Measurements from ENCODE around the gene EPG5. TPM values are rescaled to one million over a fixed set of nuclear protein-coding genes. Genes with fewer than 3 reads are reported as not detected.
A peak's percentile ranks its signal among the peaks of the same experiment; 100 is the strongest.

The EPG5 gene
- total and polyA plus RNA-seq, 10 of the 15 experiments (the other 5 are each of a cell fraction or from before 2014, with no cell fraction given) = 1.9 to 27.7 (median 9.0) TPM

DNA sequence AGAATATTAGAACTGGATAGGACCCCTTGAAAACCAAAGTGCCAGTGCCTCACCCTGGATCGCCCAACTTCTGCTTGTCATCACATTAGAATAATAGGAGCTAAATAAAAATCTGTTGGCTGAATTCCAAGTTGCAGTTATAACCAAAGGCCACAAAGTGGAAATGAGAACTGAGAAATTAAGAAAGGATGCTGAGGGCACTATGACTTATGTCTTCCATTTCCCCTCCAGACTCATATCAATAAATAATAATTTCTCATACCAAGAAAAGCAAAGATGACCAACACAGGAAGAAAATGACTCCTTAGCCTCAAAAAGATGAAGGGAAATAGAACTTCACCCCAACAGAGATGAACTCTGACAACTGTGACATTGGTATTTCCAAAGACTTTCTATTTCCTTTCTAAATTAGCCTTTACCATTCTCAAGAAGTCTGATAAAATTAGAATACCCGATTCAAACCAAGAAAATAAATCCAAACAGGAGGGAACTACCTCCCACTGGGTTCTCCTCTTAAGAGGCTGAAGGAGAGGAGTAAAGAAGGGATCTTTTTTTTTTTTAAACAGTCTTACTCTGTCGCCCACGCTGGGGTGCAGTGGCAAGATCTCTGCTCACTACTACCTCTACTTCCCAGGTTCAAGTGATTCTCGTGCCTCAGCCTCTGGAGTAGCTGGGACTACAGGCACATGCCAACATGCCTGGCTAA lies 46.5 kb upstream of the EPG5 start:
- 25% methylated on average over 5 of the region's 5 CpGs for WGBS (ENCODE audit: insufficient coverage, insufficient replicate concordance, low lambda C conversion rate, missing lambda C conversion rate)
- Histone ChIP-seq H3K27ac (ENCODE audit: control insufficient read depth, insufficient read depth) (no peak overlapping the region), H3K79me2 (ENCODE audit: control insufficient read depth, insufficient read depth, low read length) (no peaks in the 10 kb centered on the region), H4K20me1 (ENCODE audit: control insufficient read depth, insufficient read depth) (no peaks in the 10 kb centered on the region), H2AFZ (ENCODE audit: control insufficient read depth, low read depth, low read length) (no peak overlapping the region), H3K4me1 (ENCODE audit: control insufficient read depth, insufficient read depth, low read length) (peaks cover 13% of the 10 kb centered on the region), H3K9ac (ENCODE audit: control insufficient read depth, insufficient read depth, low read length) (no peak overlapping the region), H3K27me3 (replicated peaks in 1 of 2; ENCODE audit: control insufficient read depth in 2 of 2, insufficient read depth in 2 of 2, low read length in 1 of 2) (no peaks in the 10 kb centered on the region; a peak in 1 of 4 replicates), H3K36me3 (ENCODE audit: control insufficient read depth in 2 of 2, insufficient read depth in 2 of 2, low read length in 1 of 2) (no peaks in the 10 kb centered on the region), H3K9me3 (replicated peaks; ENCODE audit: control insufficient read depth, insufficient read depth, low read length) (no peaks in the 10 kb centered on the region), H3K4me2 (ENCODE audit: control insufficient read depth, insufficient read depth) (0 out of 2 replicates have a peak overlapping the region, but pooled peaks have one; percentile 13), H3K4me3 (no peak overlapping the region)
- ChIA-PET POLR2A (no interaction called here), CTCF (interaction anchor here (0.6 to 1.2 kb wide), 3 partner anchors 60 to 224 kb away, joined by 3 read pairs; no protein-coding TSS in a partner anchor), RAD21 (ENCODE audit: unreplicated experiment) (no interaction called here), SMC1A (ENCODE audit: uncharacterized antibody, unreplicated experiment) (interaction anchor here (0.7 kb wide), 1 partner anchor 59 kb away, joined by 3 read pairs; no protein-coding TSS in a partner anchor)
- intact Hi-C loops (cut with micrococcal nuclease; ENCODE audit: unreplicated experiment) (no loop called here), in situ Hi-C loops (cut with MboI) (no loop called here)
- FAIRE-seq (peak; percentile 62), ATAC-seq (peak; percentile 86), DNase-seq (ENCODE audit: low read depth, low spot score) (no peak)
- no TSS peak for BruUV-seq (replicated peaks)
- TF ChIP-seq CEBPB (IDR thresholded peaks at IDR 0.05; ENCODE audit: borderline replicate concordance in 1 of 2, low read depth in 2 of 2, low read length in 2 of 2) = peak in 1 of 2 experiments; percentile 68; a peak in 1 of 4 replicates
- peak; percentile 83 for TF ChIP-seq PML (IDR thresholded peaks at IDR 0.05; ENCODE audit: low read length)
- TF ChIP-seq TBL1XR1 (IDR thresholded peaks at IDR 0.05; ENCODE audit: low read depth, low read length) = no peak
- no peak for TF ChIP-seq NRF1 (conservative IDR thresholded peaks at IDR 0.05; ENCODE audit: low read depth, low read length)
- peak; percentile 72 for TF ChIP-seq GABPA (IDR thresholded peaks at IDR 0.05; ENCODE audit: low read depth)
- peak; percentile 87 for TF ChIP-seq ZBED1 (IDR thresholded peaks at IDR 0.05; ENCODE audit: borderline replicate concordance)
- no peak for TF ChIP-seq TARDBP (IDR thresholded peaks at IDR 0.05; ENCODE audit: borderline replicate concordance)
- TF ChIP-seq MXI1 (IDR thresholded peaks at IDR 0.05; ENCODE audit: low read depth, low read length) = no peak
- TF ChIP-seq ZNF622 (IDR thresholded peaks at IDR 0.05) = no peak
- peak; percentile 77; the same call in 1 of the 2 replicates for TF ChIP-seq IRF4 (IDR thresholded peaks at IDR 0.05; ENCODE audit: low read depth, low read length)
- TF ChIP-seq ZNF274 (IDR thresholded peaks at IDR 0.05; ENCODE audit: insufficient read depth, insufficient read length) = no peak
- TF ChIP-seq, protein P1, sequence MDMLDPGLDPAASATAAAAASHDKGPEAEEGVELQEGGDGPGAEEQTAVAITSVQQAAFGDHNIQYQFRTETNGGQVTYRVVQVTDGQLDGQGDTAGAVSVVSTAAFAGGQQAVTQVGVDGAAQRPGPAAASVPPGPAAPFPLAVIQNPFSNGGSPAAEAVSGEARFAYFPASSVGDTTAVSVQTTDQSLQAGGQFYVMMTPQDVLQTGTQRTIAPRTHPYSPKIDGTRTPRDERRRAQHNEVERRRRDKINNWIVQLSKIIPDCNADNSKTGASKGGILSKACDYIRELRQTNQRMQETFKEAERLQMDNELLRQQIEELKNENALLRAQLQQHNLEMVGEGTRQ (IDR thresholded peaks at IDR 0.05; ENCODE audit: borderline replicate concordance, low read depth, low read length) = no peak
- no peak for TF ChIP-seq CHD1 (IDR thresholded peaks at IDR 0.05; ENCODE audit: low read depth, low read length)
- peak; percentile 71; the same call in 1 of the 2 replicates for TF ChIP-seq BCL11A (IDR thresholded peaks at IDR 0.05; ENCODE audit: low read depth, low read length)
- TF ChIP-seq, protein P2, sequence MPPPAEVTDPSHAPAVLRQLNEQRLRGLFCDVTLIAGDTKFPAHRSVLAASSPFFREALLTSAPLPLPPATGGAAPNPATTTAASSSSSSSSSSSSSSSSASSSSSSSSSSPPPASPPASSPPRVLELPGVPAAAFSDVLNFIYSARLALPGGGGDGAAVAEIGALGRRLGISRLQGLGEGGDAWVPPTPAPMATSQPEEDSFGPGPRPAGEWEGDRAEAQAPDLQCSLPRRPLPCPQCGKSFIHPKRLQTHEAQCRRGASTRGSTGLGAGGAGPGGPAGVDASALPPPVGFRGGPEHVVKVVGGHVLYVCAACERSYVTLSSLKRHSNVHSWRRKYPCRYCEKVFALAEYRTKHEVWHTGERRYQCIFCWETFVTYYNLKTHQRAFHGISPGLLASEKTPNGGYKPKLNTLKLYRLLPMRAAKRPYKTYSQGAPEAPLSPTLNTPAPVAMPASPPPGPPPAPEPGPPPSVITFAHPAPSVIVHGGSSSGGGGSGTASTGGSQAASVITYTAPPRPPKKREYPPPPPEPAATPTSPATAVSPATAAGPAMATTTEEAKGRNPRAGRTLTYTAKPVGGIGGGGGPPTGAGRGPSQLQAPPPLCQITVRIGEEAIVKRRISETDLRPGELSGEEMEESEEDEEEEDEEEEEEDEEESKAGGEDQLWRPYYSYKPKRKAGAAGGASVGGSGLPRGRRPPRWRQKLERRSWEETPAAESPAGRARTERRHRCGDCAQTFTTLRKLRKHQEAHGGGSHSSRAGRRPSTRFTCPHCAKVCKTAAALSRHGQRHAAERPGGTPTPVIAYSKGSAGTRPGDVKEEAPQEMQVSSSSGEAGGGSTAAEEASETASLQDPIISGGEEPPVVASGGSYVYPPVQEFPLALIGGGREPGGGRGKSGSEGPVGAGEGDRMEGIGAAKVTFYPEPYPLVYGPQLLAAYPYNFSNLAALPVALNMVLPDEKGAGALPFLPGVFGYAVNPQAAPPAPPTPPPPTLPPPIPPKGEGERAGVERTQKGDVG (CRISPR knock-in tag; IDR thresholded peaks at IDR 0.05) = no peak
- TF ChIP-seq EZH2 (IDR thresholded peaks at IDR 0.05; ENCODE audit: borderline replicate concordance, control insufficient read depth, low read depth, low read length) = no peak
- TF ChIP-seq SPI1 (IDR thresholded peaks at IDR 0.05; ENCODE audit: borderline replicate concordance, insufficient read depth, low read depth, low read length) = peak; percentile 72
- peak; percentile 96 for TF ChIP-seq FOXM1 (IDR thresholded peaks at IDR 0.05; ENCODE audit: low read depth, low read length)
- no peak for TF ChIP-seq ESRRA (IDR thresholded peaks at IDR 0.05; ENCODE audit: low read length)
- TF ChIP-seq SMC3 (IDR thresholded peaks at IDR 0.05; ENCODE audit: borderline replicate concordance, low read length) = no peak
- peak; percentile 28 to 37; a peak in 3 of 4 replicates for TF ChIP-seq IKZF2 (IDR thresholded peaks at IDR 0.05)
- TF ChIP-seq DPF2 (IDR thresholded peaks at IDR 0.05) = 0 out of 2 replicates have a peak, but pooled peaks have one; percentile 28
- no peak for TF ChIP-seq POLR2AphosphoS2 (IDR thresholded peaks at IDR 0.05; ENCODE audit: low read depth, low read length)
